NCI-H510A treated with DMSO at 0.1 percent for 48 hours (cell line): ENCODE data around the gene SIX2.

Experiments
- DNase-seq: peaks from one replicate; lab custom pipeline; 2025; lab: John Stamatoyannopoulos, UW

Gene SIX2

DNA sequence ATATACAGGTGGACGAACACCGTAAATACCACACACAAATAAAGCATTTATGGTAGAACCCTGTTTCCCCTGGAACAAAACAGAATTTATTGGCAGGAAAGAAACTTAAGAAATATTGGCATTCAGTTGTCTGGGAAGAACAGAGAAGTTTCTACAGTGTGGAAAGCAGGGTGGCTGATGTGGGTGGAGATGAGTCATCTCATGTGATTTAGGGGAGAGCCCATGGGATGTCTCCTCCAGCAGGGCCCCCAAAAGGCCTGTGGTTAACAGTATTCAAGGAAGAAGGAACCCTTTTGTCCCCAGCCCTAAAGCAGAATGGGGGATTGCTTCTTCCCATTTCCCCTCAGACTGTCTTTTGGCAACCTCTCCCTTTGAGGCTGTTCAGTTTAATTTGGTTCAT lies 43.6 kb downstream of the SIX2 start:
- no peak for DNase-seq

DNA sequence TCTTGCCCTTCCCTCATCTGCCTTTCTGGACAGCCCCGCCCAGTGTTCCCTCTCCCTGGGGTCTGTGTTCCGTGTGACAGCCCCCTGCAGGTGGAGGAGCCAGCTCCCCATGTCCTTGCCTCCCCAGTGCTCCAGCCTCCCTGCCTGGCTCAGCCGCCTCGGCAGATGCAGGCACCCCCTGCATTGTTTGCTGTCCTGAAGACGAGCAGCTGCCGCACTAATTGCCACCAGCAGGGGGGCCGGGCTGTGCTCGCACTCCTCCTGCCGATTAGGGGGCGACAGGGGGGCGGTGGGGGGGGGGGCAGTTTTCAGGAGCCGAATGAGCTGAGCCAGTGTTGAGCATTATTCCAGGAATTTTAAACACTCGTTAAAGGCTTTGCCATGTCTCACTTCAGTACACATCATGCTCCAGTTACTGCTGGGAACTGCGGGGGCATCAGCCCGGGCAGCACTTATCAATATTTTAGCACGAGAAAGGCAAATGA lies 44.5 kb downstream of the SIX2 start:
- peak; percentile 31 for DNase-seq

DNA sequence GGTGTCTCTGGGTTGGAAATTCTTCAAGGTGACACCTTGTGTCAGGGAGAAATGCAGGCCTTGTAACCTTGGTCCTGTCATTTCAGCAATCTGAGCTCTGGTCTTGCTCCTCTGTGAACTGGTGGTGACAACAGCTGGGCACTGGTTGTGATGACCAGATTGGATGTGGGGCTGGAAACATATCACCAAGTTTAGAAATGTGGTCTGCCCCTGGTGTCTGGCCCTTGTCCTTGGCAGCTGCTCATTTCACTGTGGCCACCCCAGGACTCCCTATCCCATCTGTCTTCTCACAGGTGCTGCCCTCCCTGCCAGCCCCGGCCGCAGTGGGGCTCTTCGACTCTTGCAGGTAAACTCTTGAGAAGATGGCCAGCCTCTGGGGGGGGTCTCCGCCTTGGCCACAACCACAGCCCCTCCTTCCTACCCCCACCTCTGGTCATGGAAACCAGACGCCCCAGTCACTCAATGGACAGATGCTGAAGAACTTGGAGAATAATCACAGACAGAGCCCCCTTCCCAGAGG lies 47.0 kb downstream of the SIX2 start:
- no peak for DNase-seq

DNA sequence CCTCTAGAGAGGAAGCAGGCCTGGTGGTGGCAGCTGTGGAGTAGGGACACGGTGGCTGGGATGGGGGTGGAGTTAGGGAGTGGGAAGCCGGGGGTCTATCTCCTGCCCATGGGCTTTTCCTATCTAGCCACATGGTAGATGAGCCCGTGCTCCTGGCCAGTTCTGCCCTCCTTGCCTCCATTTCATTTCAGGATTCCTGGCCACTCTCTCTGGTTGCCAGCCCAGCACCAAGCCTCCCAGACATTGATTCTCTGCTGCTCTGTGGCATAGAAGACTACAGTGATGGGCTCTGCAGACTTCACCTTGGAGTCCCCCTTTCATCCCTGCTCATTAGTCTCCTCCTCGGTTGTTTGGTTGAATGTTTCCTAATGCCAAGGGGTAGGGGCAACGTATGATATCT lies 48.4 kb downstream of the SIX2 start:
- no peak for DNase-seq

DNA sequence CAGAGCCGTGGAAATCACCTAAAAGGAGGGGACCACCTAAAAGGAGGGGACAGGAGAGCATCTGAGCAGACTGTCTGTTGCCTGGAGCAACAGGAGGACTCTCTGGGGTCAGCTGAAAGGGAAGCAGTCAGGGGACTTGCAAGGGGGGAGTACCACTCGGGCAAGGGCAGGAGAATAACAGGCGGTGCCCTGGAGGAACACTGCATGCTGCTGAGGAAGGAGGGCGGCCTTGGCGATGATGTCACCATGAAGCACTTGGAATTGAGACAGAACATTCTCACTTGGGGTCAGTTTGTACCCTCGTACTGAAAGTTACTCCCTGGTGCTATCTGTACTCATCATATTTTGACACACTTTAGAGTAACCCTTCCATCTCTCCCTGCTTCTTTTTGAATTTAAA lies 49.4 kb downstream of the SIX2 start:
- no peak for DNase-seq

DNA sequence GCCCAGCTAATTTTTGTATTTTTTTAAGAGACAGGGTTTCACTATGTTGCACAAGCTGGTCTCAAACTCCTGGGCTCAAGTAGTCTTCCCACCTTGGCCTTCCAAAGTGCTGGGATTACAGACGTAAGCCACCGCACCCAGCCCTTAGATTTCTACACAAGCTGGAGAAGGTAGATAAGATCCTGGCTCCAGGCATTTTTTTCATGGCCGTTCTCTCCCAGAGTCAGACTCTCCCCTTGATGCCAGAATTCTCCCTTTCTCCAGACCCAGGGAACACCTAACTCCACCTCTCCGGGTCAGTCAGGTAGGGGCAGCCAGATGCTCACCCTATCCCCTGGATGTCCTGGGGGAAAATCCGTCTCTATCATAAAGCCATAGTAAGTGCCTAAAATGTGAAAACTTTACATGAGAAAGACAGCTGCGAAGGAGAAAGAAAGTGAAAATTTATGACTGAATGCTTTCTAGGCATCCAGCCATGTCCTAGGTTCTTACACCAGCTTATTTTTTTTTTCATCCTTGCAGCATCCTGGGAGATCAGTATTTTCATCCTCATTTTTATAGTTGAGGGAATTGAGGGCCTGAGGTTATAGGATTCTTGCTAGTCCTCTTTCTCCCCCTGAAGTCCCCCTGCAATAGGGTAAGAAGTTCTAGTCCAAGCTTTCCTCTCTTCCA lies 51.5 kb downstream of the SIX2 start:
- no peak for DNase-seq

DNA sequence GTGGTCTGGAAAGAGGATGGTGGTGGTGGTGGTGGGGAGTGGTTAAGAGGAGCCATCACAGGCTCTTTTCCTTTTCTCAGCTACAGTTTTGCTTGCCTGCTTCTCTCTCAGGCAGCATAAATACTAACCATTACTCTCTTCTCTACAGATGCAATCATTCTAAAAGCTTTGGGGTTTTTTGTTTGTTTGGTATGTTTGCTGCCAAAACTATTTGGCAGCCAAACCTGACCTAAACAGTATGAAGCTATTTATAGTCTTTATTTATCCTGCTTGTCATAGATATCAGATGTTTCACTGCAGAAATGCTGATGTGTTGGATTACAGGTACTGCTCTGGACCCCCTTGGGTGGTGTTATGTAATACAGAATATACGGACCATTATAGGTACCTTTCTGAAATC lies 52.4 kb downstream of the SIX2 start:
- DNase-seq, result no peak

DNA sequence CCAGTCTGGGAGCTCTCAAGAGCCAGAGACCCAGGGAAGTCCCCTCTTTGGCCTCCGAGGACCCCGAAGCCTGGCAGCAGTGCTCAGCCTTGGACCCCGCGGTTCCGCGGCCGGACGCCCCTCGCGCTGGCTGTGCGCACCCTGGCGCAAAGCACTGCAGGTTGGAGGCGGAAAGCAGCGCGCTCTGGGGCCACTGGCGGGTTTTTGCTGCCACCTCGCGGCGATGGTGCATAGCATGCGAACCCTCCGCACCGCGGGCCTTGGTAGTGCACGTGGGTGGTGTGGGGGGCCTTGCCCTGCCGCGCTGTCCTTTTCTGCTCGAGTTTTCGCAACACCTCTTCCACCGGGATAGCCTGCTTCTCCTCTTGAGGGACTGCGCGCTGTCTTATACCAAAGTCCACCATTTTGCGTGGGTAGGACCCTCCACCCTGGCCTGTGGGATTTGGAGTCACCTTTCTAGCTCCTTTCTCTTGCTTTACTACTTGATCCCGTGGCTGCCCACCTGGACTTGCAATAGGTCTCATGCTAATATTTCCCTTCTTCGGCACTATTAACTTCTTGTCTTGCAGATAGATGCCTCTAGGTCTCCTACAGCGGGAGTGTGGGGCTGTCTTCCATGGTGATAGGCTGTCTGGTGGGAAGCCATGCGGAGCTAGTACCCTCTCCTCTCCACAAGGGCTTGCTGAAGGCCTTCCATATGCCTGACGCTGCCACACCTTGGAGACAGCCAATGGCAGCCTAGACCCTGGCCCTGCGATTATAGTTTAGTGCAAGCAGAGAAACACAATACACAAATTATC lies 53.5 kb downstream of the SIX2 start:
- DNase-seq, result peak; percentile 76
